BLaER1 treated with 17β-estradiol and CSF1 and Interleukin-3, amounts not matched to agents 10 nM and 100 nM (cell line): ENCODE results near the gene PCED1B.
A peak's percentile ranks its signal among the peaks of the same experiment; 100 is the strongest.

Experiments
- H3K27ac ChIP-seq, 11 experiments: shearing (Covaris generic); formaldehyde crosslinking; 2 replicates each; pipeline ENCODE4 v1.8.1; 2022
- H3K27me3 ChIP-seq, 11 experiments: shearing (Covaris generic); formaldehyde crosslinking; 2 replicates each; pipeline ENCODE4 v1.8.1; 2022
- H3K36me3 ChIP-seq, 11 experiments: shearing (Covaris generic); formaldehyde crosslinking; 2 replicates each; pipeline ENCODE4 v1.8.1; 2022
- H3K4me1 ChIP-seq, 10 experiments: shearing (Covaris generic); formaldehyde crosslinking; 2 replicates each; pipeline ENCODE4 v1.8.1; 2022
- H3K4me2 ChIP-seq, 11 experiments: shearing (Covaris generic); formaldehyde crosslinking; 2 replicates each; pipeline ENCODE4 v1.8.1; 2022
- H3K4me3 ChIP-seq, 10 experiments: shearing (Covaris generic); formaldehyde crosslinking; 2 replicates each; pipeline ENCODE4 v1.8.1; 2022
- H3K9ac ChIP-seq, 11 experiments: shearing (Covaris generic); formaldehyde crosslinking; 2 replicates each; pipeline ENCODE4 v1.8.1; 2022
- H3K9me3 ChIP-seq, 11 experiments: shearing (Covaris generic); formaldehyde crosslinking; replicated peaks in 1 of 11; 2 replicates each; pipeline ENCODE4 v1.8.1; 2022
- H4K20me1 ChIP-seq, 11 experiments: shearing (Covaris generic); formaldehyde crosslinking; 2 replicates each; pipeline ENCODE4 v1.8.1; 2022
- Cebpa-rat ChIP-seq, 11 experiments: shearing (Covaris generic); IDR thresholded peaks; 2 replicates each; pipeline ENCODE4 v1.8.1; 2022

Gene PCED1B

GRCh38 chr12:47144769-47145168 is 65.3 kb downstream of the PCED1B start:
- 0 out of 22 replicates have a peak, but pooled peaks cover 0 to 4% (median 0%) of the 10 kb centered on the region in 11 experiments for H3K36me3 ChIP-seq
- H3K27me3 ChIP-seq: no peaks in the 10 kb centered on the region
- no peak overlapping the region for H3K4me3 ChIP-seq
- no peak overlapping the region for H3K27ac ChIP-seq
- H3K4me2 ChIP-seq: no peak overlapping the region
- H3K9me3 ChIP-seq: peaks cover 7 to 17% (median 10%) of the 10 kb centered on the region in 11 experiments; a peak in 21 of 22 replicates
- no peak for TF ChIP-seq Cebpa-rat (IDR thresholded peaks at IDR 0.05)
- H3K4me1 ChIP-seq: peaks cover 0 to 6% (median 0%) of the 10 kb centered on the region in 10 experiments; a peak in 4 of 20 replicates
- no peaks in the 10 kb centered on the region for H4K20me1 ChIP-seq
- no peak overlapping the region for H3K9ac ChIP-seq

- no peaks in the 10 kb centered on the region for H3K27me3 ChIP-seq
- no peak overlapping the region for H3K9ac ChIP-seq
- H3K9me3 ChIP-seq: peaks cover 6 to 17% (median 9%) of the 10 kb centered on the region in 11 experiments; a peak in 21 of 22 replicates
- no peak overlapping the region for H3K4me3 ChIP-seq
- no peak overlapping the region for H3K27ac ChIP-seq
- 0 out of 22 replicates have a peak, but pooled peaks cover 0 to 4% (median 0%) of the 10 kb centered on the region in 11 experiments for H3K36me3 ChIP-seq
- H4K20me1 ChIP-seq: no peaks in the 10 kb centered on the region
- TF ChIP-seq Cebpa-rat (IDR thresholded peaks at IDR 0.05): no peak
- H3K4me1 ChIP-seq: peaks cover 0 to 4% (median 0%) of the 10 kb centered on the region in 10 experiments; a peak in 1 of 20 replicates
- no peak overlapping the region for H3K4me2 ChIP-seq
These were observed 65.8 kb downstream of the PCED1B start for GRCh38 chr12:47145188-47145587.

DNA sequence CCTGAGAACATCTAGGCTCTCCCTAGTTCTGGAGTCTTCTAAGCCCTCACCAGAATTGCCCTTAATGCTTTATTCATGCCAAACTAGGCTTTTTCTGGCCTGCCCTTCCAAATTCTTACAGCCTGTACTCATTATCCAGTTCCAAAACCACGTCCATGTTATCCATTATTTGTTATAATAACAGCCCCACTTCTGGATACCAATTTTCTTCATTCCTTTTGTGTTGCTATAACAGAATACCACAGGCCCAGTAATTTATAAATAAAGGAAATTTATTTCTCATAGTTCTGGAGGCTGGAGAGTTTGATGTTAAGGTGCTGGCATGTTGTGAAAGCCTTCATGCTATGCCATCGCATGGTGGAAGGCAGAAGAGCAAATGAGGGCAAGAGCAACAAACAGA is 68.3 kb downstream of the PCED1B start:
- Histone ChIP-seq H3K27ac (no peak overlapping the region), H3K27me3 (no peaks in the 10 kb centered on the region), H3K9me3 (peaks cover 6 to 15% (median 10%) of the 10 kb centered on the region in 11 experiments; a peak in 20 of 22 replicates), H4K20me1 (no peaks in the 10 kb centered on the region), H3K9ac (no peak overlapping the region), H3K4me3 (no peak overlapping the region), H3K4me1 (peaks cover 0 to 4% (median 0%) of the 10 kb centered on the region in 10 experiments; a peak in 1 of 20 replicates), H3K36me3 (peaks cover 0 to 5% (median 0%) of the 10 kb centered on the region in 11 experiments; a peak in 1 of 22 replicates), H3K4me2 (no peak overlapping the region)
- no peak for TF ChIP-seq Cebpa-rat (IDR thresholded peaks at IDR 0.05)

- peaks cover 0 to 5% (median 0%) of the 10 kb centered on the region in 11 experiments; a peak in 1 of 22 replicates for H3K36me3 ChIP-seq
- no peaks in the 10 kb centered on the region for H4K20me1 ChIP-seq
- peaks cover 0 to 7% (median under 1%) of the 10 kb centered on the region in 11 experiments; a peak in 9 of 22 replicates for H3K9me3 ChIP-seq
These were observed 69.7 kb downstream of the PCED1B start for GRCh38 chr12:47149146-47149545.

GRCh38 chr12:47152095-47152494 is 72.7 kb downstream of the PCED1B start:
- H3K4me2 ChIP-seq: no peak overlapping the region
- no peak overlapping the region for H3K9ac ChIP-seq
- no peaks in the 10 kb centered on the region for H3K27me3 ChIP-seq
- H3K36me3 ChIP-seq: peaks cover 0 to 5% (median 0%) of the 10 kb centered on the region in 11 experiments; a peak in 1 of 22 replicates
- no peak for TF ChIP-seq Cebpa-rat (IDR thresholded peaks at IDR 0.05)
- no peak overlapping the region for H3K27ac ChIP-seq
- peaks cover 0 to 6% (median 0%) of the 10 kb centered on the region in 11 experiments; a peak in 3 of 22 replicates for H3K9me3 ChIP-seq
- no peak overlapping the region for H3K4me3 ChIP-seq
- H4K20me1 ChIP-seq: no peaks in the 10 kb centered on the region
- peaks cover 0 to 11% (median 0%) of the 10 kb centered on the region in 10 experiments; a peak in 4 of 20 replicates for H3K4me1 ChIP-seq

More at GRCh38 chr12:47149146-47149545, 69.7 kb downstream of the PCED1B start:
- H3K27ac ChIP-seq: no peak overlapping the region
- no peak overlapping the region for H3K9ac ChIP-seq
- H3K4me2 ChIP-seq: no peak overlapping the region
- no peaks in the 10 kb centered on the region for H3K27me3 ChIP-seq
- TF ChIP-seq Cebpa-rat (IDR thresholded peaks at IDR 0.05): no peak
- H3K4me1 ChIP-seq: peaks cover 0 to 4% (median 0%) of the 10 kb centered on the region in 10 experiments; a peak in 1 of 20 replicates
- H3K4me3 ChIP-seq: no peak overlapping the region

- no peaks in the 10 kb centered on the region for H4K20me1 ChIP-seq
- H3K4me1 ChIP-seq: peaks cover 0 to 15% (median 0%) of the 10 kb centered on the region in 10 experiments; a peak in 6 of 20 replicates
- peaks cover 0 to 5% (median 0%) of the 10 kb centered on the region in 11 experiments; a peak in 1 of 22 replicates for H3K36me3 ChIP-seq
- no peaks in the 10 kb centered on the region for H3K27me3 ChIP-seq
- H3K9ac ChIP-seq: no peak overlapping the region
- H3K9me3 ChIP-seq: peaks cover 0 to 20% (median 10%) of the 10 kb centered on the region in 11 experiments; a peak in 14 of 22 replicates
- H3K4me2 ChIP-seq: no peak overlapping the region; a peak in 1 of 22 replicates
- no peak overlapping the region for H3K4me3 ChIP-seq
- no peak for TF ChIP-seq Cebpa-rat (IDR thresholded peaks at IDR 0.05)
- H3K27ac ChIP-seq: peak overlapping the region in 2 of 11 experiments; percentile 40 to 49; a peak in 3 of 22 replicates
These were observed 76.2 kb downstream of the PCED1B start for GRCh38 chr12:47155457-47156166.

- Histone ChIP-seq H3K27ac (peak overlapping the region in 2 of 11 experiments; percentile 40 to 49; a peak in 2 of 22 replicates), H3K36me3 (peaks cover 0 to 5% (median 0%) of the 10 kb centered on the region in 11 experiments; a peak in 1 of 22 replicates), H3K9me3 (peaks cover 0 to 20% (median 11%) of the 10 kb centered on the region in 11 experiments; a peak in 14 of 22 replicates), H3K4me3 (no peak overlapping the region), H4K20me1 (no peaks in the 10 kb centered on the region), H3K4me1 (peaks cover 0 to 18% (median 0%) of the 10 kb centered on the region in 10 experiments; a peak in 6 of 20 replicates), H3K4me2 (peak overlapping the region in 1 of 11 experiments; percentile 31; a peak in 1 of 22 replicates), H3K27me3 (no peaks in the 10 kb centered on the region), H3K9ac (no peak overlapping the region)
- no peak for TF ChIP-seq Cebpa-rat (IDR thresholded peaks at IDR 0.05)
These were observed 76.8 kb downstream of the PCED1B start for GRCh38 chr12:47156167-47156736.

- no peak overlapping the region for H3K4me3 ChIP-seq
- H3K36me3 ChIP-seq: no peaks in the 10 kb centered on the region; a peak in 1 of 22 replicates
- H4K20me1 ChIP-seq: no peaks in the 10 kb centered on the region
- H3K27ac ChIP-seq: no peak overlapping the region
- H3K9ac ChIP-seq: no peak overlapping the region
- no peak overlapping the region for H3K4me2 ChIP-seq
- H3K4me1 ChIP-seq: peaks cover 0 to 18% (median 0%) of the 10 kb centered on the region in 10 experiments; a peak in 6 of 20 replicates
- no peak for TF ChIP-seq Cebpa-rat (IDR thresholded peaks at IDR 0.05)
- peaks cover 0 to 21% (median 16%) of the 10 kb centered on the region in 11 experiments; a peak in 16 of 22 replicates for H3K9me3 ChIP-seq
- H3K27me3 ChIP-seq: no peaks in the 10 kb centered on the region
These were observed 79.4 kb downstream of the PCED1B start for GRCh38 chr12:47158792-47159191.

GRCh38 chr12:47159348-47159747 is 79.9 kb downstream of the PCED1B start:
- no peak for TF ChIP-seq Cebpa-rat (IDR thresholded peaks at IDR 0.05)
- Histone ChIP-seq H3K4me2 (no peak overlapping the region), H3K27me3 (no peaks in the 10 kb centered on the region), H3K4me3 (no peak overlapping the region), H3K27ac (no peak overlapping the region), H3K36me3 (peaks cover 0 to 2% (median 0%) of the 10 kb centered on the region in 11 experiments; a peak in 3 of 22 replicates), H4K20me1 (no peaks in the 10 kb centered on the region), H3K4me1 (peaks cover 0 to 18% (median 0%) of the 10 kb centered on the region in 10 experiments; a peak in 6 of 20 replicates), H3K9ac (no peak overlapping the region), H3K9me3 (peaks cover 0 to 21% (median 16%) of the 10 kb centered on the region in 11 experiments; a peak in 16 of 22 replicates)
